ENCODE results near the gene HDDC3. TPM values are rescaled to one million over a fixed set of nuclear protein-coding genes. Genes with fewer than 3 reads are reported as not detected.

HDDC3 gene
- total and polyA plus RNA-seq, 9 of the 15 experiments (the other 6 are each of a cell fraction or from before 2014, with no cell fraction given), result 14.9 to 55.8 (median 36.9) TPM

- BruUV-seq (replicated peaks), result no TSS peak
- H3K4me3 ChIP-seq, result no peak overlapping the region
- no peaks in the 10 kb centered on the region; a peak in 1 of 5 replicates for H3K4me1 ChIP-seq (replicated peaks in 1 of 2; ENCODE audit: control insufficient read depth in 2 of 2, insufficient read depth in 2 of 2, low read length in 2 of 2)
- peaks cover 7% of the 10 kb centered on the region; the same call in 1 of the 2 replicates for H4K20me1 ChIP-seq (replicated peaks; ENCODE audit: control insufficient read depth, insufficient read depth, low read length)
- CTCF ChIA-PET (ENCODE audit: low intra/inter-chr PET ratio), result no interaction called here
- 100% methylated on average over 1 of the region's 1 CpG for WGBS (ENCODE audit: insufficient coverage, low coverage, missing lambda C conversion rate)
- TF ChIP-seq NFIC (IDR thresholded peaks at IDR 0.05) (no peak), POLR2AphosphoS2 (IDR thresholded peaks at IDR 0.05; ENCODE audit: low read length) (peak; percentile 30; the same call in 1 of the 2 replicates), JUNB (CRISPR knock-in tag; conservative IDR thresholded peaks at IDR 0.05) (no peak), POLR2A (conservative IDR thresholded peaks at IDR 0.05) (no peak), ZNF518B (CRISPR knock-in tag; IDR thresholded peaks at IDR 0.05) (no peak), POLR2G (IDR thresholded peaks at IDR 0.05; ENCODE audit: low read depth, low read length) (peak; percentile 10; the same call in 1 of the 2 replicates), SUPT5H (IDR thresholded peaks at IDR 0.05) (0 out of 2 replicates have a peak, but pooled peaks have one; percentile 7)
- no peak overlapping the region for H3K9ac ChIP-seq (ENCODE audit: insufficient read depth in 1 of 2, low read depth in 2 of 2, low read length in 2 of 2)
- POLR2A ChIA-PET, result interaction anchor here (1.0 to 6.7 kb wide), 4 partner anchors 8 to 15 kb away, joined by 5 to 65 read pairs (median 6); partner anchors contain the start of gene RCCD1
- in situ Hi-C loops (cut with MboI), result no loop called here
- peaks cover 6% of the 10 kb centered on the region; the same call in 2 of the 3 replicates for H3K79me2 ChIP-seq (ENCODE audit: control insufficient read depth, insufficient read depth, low read length)
- intact Hi-C loops (cut with micrococcal nuclease), result no loop called here
- no peaks in the 10 kb centered on the region for H3K27me3 ChIP-seq (ENCODE audit: control insufficient read depth in 2 of 2, insufficient read depth in 2 of 2, low read length in 2 of 2)
- H3K36me3 ChIP-seq (ENCODE audit: control insufficient read depth, insufficient read depth, low read length), result peaks cover 91% of the 10 kb centered on the region
- peaks cover 2% of the 10 kb centered on the region for H3K9me1 ChIP-seq (ENCODE audit: control insufficient read depth, insufficient read depth, low read length)
- DNase-seq (ENCODE audit: extremely low read depth in 1 of 4, low spot score in 3 of 4) (no peak), FAIRE-seq (no peak), ATAC-seq (no peak)
- H3K9me3 ChIP-seq (replicated peaks; ENCODE audit: control insufficient read depth, insufficient read depth, low read depth, low read length), result no peaks in the 10 kb centered on the region; the same call in 1 of the 2 replicates
- no peak overlapping the region for H2AFZ ChIP-seq (ENCODE audit: low read depth, low read length)
- no peak overlapping the region for H3K4me2 ChIP-seq (ENCODE audit: insufficient read depth, low read length)
- no peak overlapping the region for H3K27ac ChIP-seq (ENCODE audit: extremely low read depth, low read depth, low read length)
Observed at GRCh38 chr15:90968434-90968833, 36.1 kb upstream of the HDDC3 start.
